PFSK-1 (cell line): ENCODE data around the gene OAT.

ENCODE experiments used
- FOXP2 ChIP-seq: optimal IDR thresholded peaks from 2 replicates; pipeline ENCODE3; 2011; ENCODE audit warnings: borderline replicate concordance, control low read depth, inconsistent platforms; ENCODE audit not compliant: insufficient read depth; ENCODE audit errors: extremely low read length, extremely low read depth
- POLR2AphosphoS5 ChIP-seq: IDR thresholded peaks from 2 replicates; pipeline ENCODE4 v1.6.1; 2012; ENCODE audit warnings: low read depth, mild to moderate bottlenecking, control low read depth, low read length, moderate library complexity
- REST ChIP-seq, 2 experiments: IDR thresholded peaks; 2 replicates each; pipeline versions ENCODE4 v1.6.1 to v1.8.0; 2011 to 2012; ENCODE audit warnings: low read depth in 2 of 2, low read length in 2 of 2, control low read depth in 1 of 2, inconsistent platforms in 1 of 2, mild to moderate bottlenecking in 1 of 2, moderate library complexity in 1 of 2; ENCODE audit not compliant: insufficient read depth in 1 of 2
- TAF1 ChIP-seq: IDR thresholded peaks from 2 replicates; pipeline ENCODE4 v1.6.1; 2012; ENCODE audit warnings: low read length, control low read depth, borderline replicate concordance; ENCODE audit not compliant: insufficient read depth

GRCh38 chr10:124422742-124423141 lies 4.0 kb upstream of the OAT start:
- no peak for TF ChIP-seq POLR2AphosphoS5
- no peak for TF ChIP-seq FOXP2
- TF ChIP-seq REST (IDR thresholded peaks at IDR 0.05; ENCODE audit: insufficient read depth in 1 of 2, low read depth in 2 of 2, low read length in 2 of 2), result no peak
- no peak for TF ChIP-seq TAF1
